Fibroblast of lung (primary cell): Measurements from ENCODE around the gene SCFD2. TPM values are rescaled to one million over a fixed set of nuclear protein-coding genes. Genes with fewer than 3 reads are reported as not detected.

ENCODE experiments used
- DNase-seq, 2 donors: peaks; one replicate each; pipeline versions ENCODE4 v3.0.0 to v3.0.0-alpha.2; 2010; ENCODE audit warnings: low read depth in 2 of 2
- H2AFZ ChIP-seq: 2 replicates; pipeline ENCODE4 v1.5.1; 2012; ENCODE audit warnings: low read length, control low read depth, inconsistent platforms
- H3K27ac ChIP-seq: 2 replicates; pipeline ENCODE4 v1.5.1; 2011; ENCODE audit warnings: low read length, control low read depth; ENCODE audit not compliant: insufficient read depth
- H3K27me3 ChIP-seq: 2 replicates; pipeline ENCODE4 v1.5.1; 2011; ENCODE audit warnings: mild to moderate bottlenecking, low read length; ENCODE audit not compliant: control insufficient read depth, insufficient read depth
- H3K36me3 ChIP-seq: 2 replicates; pipeline ENCODE4 v1.5.1; 2011; ENCODE audit warnings: low read length; ENCODE audit not compliant: control insufficient read depth, insufficient read depth
- H3K4me1 ChIP-seq: 2 replicates; pipeline ENCODE4 v1.5.1; 2011; ENCODE audit warnings: low read length; ENCODE audit not compliant: control insufficient read depth, insufficient read depth; ENCODE audit errors: extremely low read depth
- H3K4me2 ChIP-seq: 2 replicates; pipeline ENCODE4 v1.5.1; 2011; ENCODE audit warnings: low read length, control low read depth; ENCODE audit not compliant: insufficient read depth; ENCODE audit errors: extremely low read depth
- H3K4me3 ChIP-seq, 4 experiments: fragments of 200-600 bp in 1 of 4; sonication (generic) in 1 of 4; replicated peaks in 1 of 4; 2 replicates each; pipeline ENCODE4 v1.5.1; 2011 to 2016; ENCODE audit warnings: low read length in 4 of 4, low read depth in 3 of 4, mild to moderate bottlenecking in 3 of 4, control low read depth in 2 of 4, inconsistent platforms in 1 of 4, mixed read lengths in 1 of 4; ENCODE audit not compliant: insufficient read depth in 1 of 4; ENCODE audit errors: control extremely low read depth in 1 of 4
- H3K79me2 ChIP-seq: 2 replicates; pipeline ENCODE4 v1.5.1; 2012; ENCODE audit warnings: mild to moderate bottlenecking, low read length, inconsistent platforms; ENCODE audit not compliant: control insufficient read depth, insufficient read depth
- H3K9ac ChIP-seq: 2 replicates; pipeline ENCODE4 v1.5.1; 2011; ENCODE audit warnings: mild to moderate bottlenecking, low read length, control low read depth; ENCODE audit not compliant: insufficient read depth
- H3K9me3 ChIP-seq: 2 replicates; pipeline ENCODE4 v1.5.1; 2012; ENCODE audit warnings: low read depth, low read length; ENCODE audit not compliant: control insufficient read depth, insufficient read depth
- H4K20me1 ChIP-seq: 2 replicates; pipeline ENCODE4 v1.5.1; 2011; ENCODE audit warnings: low read length; ENCODE audit not compliant: control insufficient read depth, insufficient read depth; ENCODE audit errors: extremely low read depth
- EZH2 ChIP-seq: IDR thresholded peaks from 2 replicates; pipeline ENCODE4 v1.5.1; 2012; ENCODE audit warnings: low read length, control low read depth, mild to moderate bottlenecking; ENCODE audit errors: missing control alignments
- polyA plus RNA-seq, 2 donors: library from polyadenylated mRNA; depleted of rRNA in 1 of 2; stranded (reverse) in 1 of 2; unstranded in 1 of 2; fragments of >200 nt; gene quantifications; 2 replicates each; pipeline ENCODE4 v1.2.1, GENCODE V29; 2011 to 2012; ENCODE audit warnings: missing spikeins in 1 of 2
- total RNA-seq: library from RNA; depleted of rRNA; stranded (reverse); fragments of >200 nt; gene quantifications from 2 replicates; pipeline ENCODE4 v1.2.1, GENCODE V29; 2014
- TF ChIP-seq, protein P1 (sequence below), 2 donors: IDR thresholded peaks in 1 of 2; conservative IDR thresholded peaks in 1 of 2; 1 replicate in 1 of 2; 2 replicates in 1 of 2; pipeline ENCODE4 v1.5.1; 2011 to 2012; ENCODE audit warnings: low read length in 2 of 2, control low read depth in 1 of 2, inconsistent platforms in 1 of 2, low read depth in 1 of 2, mild to moderate bottlenecking in 1 of 2

Gene SCFD2
- total and polyA plus RNA-seq, 2 donors (not counting 1 experiment from before 2014, with no cell fraction given) = 16.2 to 23.1 TPM

DNA sequence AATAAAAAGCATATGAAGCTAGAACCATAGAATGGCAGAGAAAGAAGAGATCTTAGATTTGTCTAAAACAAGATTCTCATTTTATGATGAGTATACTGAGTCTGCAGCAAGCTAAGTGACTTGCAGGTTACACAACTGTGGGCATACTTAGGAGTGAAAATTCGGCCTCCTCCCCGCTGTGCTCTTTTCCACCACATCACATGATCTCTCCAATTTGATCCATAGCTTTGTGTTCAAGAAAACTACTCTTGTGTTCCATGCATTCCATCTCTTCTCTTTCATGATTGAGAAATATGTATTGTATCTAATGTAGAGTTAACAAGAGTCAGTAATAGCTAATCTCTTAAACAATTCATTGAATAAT, 234.3 kb downstream of the SCFD2 start:
- no peak overlapping the region for H3K27ac ChIP-seq
- no peak overlapping the region for H2AFZ ChIP-seq
- no peaks in the 10 kb centered on the region for H3K36me3 ChIP-seq

DNA sequence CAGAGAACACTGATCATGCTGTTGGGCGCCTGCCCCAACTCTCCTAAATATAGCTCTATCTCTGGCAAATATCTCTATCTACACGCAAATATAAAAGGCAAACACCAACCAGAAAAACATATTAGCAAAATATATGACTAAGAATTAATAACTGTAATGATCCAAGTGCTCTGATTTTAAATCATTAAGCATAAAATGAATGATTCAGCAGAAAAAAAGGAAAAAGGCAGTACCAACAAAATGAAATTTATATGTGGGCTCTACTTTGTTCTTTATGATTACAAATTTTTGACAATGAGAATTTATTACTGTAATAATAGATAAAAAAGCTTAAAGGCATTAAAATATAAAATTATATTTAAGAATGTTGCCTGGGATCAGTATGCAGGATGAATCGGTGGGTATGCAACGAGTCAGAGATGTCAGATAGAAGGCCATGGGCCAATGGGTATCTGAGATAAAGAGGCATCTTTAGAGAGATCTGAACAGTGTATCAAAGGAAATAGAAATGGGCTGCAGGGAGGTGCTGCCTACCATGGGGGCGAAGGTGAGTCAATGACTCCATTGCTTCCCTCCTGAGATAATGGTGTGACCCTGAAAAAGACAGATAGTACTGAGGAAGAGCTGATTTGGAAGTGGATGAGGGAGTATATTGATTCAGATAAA, 234.8 kb downstream of the SCFD2 start:
- TF ChIP-seq, protein P1, sequence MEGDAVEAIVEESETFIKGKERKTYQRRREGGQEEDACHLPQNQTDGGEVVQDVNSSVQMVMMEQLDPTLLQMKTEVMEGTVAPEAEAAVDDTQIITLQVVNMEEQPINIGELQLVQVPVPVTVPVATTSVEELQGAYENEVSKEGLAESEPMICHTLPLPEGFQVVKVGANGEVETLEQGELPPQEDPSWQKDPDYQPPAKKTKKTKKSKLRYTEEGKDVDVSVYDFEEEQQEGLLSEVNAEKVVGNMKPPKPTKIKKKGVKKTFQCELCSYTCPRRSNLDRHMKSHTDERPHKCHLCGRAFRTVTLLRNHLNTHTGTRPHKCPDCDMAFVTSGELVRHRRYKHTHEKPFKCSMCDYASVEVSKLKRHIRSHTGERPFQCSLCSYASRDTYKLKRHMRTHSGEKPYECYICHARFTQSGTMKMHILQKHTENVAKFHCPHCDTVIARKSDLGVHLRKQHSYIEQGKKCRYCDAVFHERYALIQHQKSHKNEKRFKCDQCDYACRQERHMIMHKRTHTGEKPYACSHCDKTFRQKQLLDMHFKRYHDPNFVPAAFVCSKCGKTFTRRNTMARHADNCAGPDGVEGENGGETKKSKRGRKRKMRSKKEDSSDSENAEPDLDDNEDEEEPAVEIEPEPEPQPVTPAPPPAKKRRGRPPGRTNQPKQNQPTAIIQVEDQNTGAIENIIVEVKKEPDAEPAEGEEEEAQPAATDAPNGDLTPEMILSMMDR (conservative IDR thresholded peaks at IDR 0.05 in 1 of 2, IDR thresholded peaks at IDR 0.05 in 1 of 2; ENCODE audit: low read depth in 1 of 2, low read length in 2 of 2) = no peak
- no peak for TF ChIP-seq EZH2
- H3K27ac ChIP-seq = no peak overlapping the region

More for the DNA sequence above, 234.3 kb downstream of the SCFD2 start:
- no peak overlapping the region for H3K4me2 ChIP-seq
- no peak overlapping the region for H3K4me3 ChIP-seq
- no peaks in the 10 kb centered on the region for H4K20me1 ChIP-seq
- no peaks in the 10 kb centered on the region for H3K27me3 ChIP-seq
- no peaks in the 10 kb centered on the region for H3K4me1 ChIP-seq
- TF ChIP-seq EZH2 = no peak
- TF ChIP-seq, protein P1 (conservative IDR thresholded peaks at IDR 0.05 in 1 of 2, IDR thresholded peaks at IDR 0.05 in 1 of 2; ENCODE audit: low read depth in 1 of 2, low read length in 2 of 2) = no peak
- H3K9me3 ChIP-seq = no peaks in the 10 kb centered on the region
- H3K79me2 ChIP-seq = no peaks in the 10 kb centered on the region
- DNase-seq = no peak
- no peak overlapping the region for H3K9ac ChIP-seq

DNA sequence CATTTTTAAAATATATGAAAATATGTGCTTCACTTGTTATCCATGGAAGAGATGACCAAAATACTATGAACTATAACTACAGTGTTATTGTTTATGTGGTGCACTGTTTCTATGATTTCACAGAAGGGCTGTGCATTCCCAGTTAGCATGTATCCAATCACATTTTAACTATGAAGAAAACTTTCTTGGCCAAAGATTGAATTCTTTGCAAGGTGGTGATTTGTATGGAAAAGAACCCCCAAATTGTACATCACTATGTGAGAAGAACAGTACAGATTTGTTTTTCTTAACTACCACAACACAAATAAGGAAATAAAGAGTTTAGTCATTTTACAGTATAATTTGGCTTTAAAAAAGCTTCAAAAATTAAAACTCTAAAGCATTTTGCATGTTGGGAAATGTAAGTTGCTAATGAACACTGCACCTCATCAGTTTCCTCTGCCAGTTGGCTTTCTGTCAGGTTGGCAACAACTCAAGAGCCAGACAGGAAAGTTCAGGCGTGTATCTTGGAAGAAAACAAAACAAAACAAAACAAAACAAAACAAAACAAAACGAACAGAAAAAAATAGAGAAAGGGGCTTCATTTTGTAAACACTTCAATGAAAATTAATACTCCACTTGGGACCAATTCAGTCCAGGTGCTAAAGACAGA, 237.0 kb downstream of the SCFD2 start:
- Histone ChIP-seq H3K9ac (no peak overlapping the region), H3K79me2 (no peaks in the 10 kb centered on the region), H3K4me3 (no peak overlapping the region), H2AFZ (no peak overlapping the region), H3K9me3 (no peaks in the 10 kb centered on the region), H3K27me3 (no peaks in the 10 kb centered on the region), H4K20me1 (no peaks in the 10 kb centered on the region), H3K36me3 (no peaks in the 10 kb centered on the region), H3K4me2 (no peak overlapping the region), H3K4me1 (no peaks in the 10 kb centered on the region), H3K27ac (no peak overlapping the region)
- no peak for TF ChIP-seq EZH2
- TF ChIP-seq, protein P1 (conservative IDR thresholded peaks at IDR 0.05 in 1 of 2, IDR thresholded peaks at IDR 0.05 in 1 of 2; ENCODE audit: low read depth in 1 of 2, low read length in 2 of 2) = no peak
- no peak for DNase-seq

More for the DNA sequence above, 234.8 kb downstream of the SCFD2 start:
- H2AFZ ChIP-seq = no peak overlapping the region
- H3K9me3 ChIP-seq = no peaks in the 10 kb centered on the region
- H3K36me3 ChIP-seq = no peaks in the 10 kb centered on the region
- no peaks in the 10 kb centered on the region for H4K20me1 ChIP-seq
- H3K4me3 ChIP-seq = no peak overlapping the region
- no peaks in the 10 kb centered on the region for H3K79me2 ChIP-seq
- DNase-seq = no peak
- no peaks in the 10 kb centered on the region for H3K27me3 ChIP-seq
- H3K9ac ChIP-seq = no peak overlapping the region
- no peaks in the 10 kb centered on the region for H3K4me1 ChIP-seq
- no peak overlapping the region for H3K4me2 ChIP-seq
